ENCODE measurements around the gene BLOC1S4.
"Not testable (repeated sequence)": the region's sequence is repeated elsewhere in the genome, so short reads cannot be mapped to it uniquely, and the experiment has no call there.

BLOC1S4 gene

GRCh38 chr4:6746721-6747293, 30.8 kb downstream of the BLOC1S4 start:
- no peak for DNase-seq

DNA sequence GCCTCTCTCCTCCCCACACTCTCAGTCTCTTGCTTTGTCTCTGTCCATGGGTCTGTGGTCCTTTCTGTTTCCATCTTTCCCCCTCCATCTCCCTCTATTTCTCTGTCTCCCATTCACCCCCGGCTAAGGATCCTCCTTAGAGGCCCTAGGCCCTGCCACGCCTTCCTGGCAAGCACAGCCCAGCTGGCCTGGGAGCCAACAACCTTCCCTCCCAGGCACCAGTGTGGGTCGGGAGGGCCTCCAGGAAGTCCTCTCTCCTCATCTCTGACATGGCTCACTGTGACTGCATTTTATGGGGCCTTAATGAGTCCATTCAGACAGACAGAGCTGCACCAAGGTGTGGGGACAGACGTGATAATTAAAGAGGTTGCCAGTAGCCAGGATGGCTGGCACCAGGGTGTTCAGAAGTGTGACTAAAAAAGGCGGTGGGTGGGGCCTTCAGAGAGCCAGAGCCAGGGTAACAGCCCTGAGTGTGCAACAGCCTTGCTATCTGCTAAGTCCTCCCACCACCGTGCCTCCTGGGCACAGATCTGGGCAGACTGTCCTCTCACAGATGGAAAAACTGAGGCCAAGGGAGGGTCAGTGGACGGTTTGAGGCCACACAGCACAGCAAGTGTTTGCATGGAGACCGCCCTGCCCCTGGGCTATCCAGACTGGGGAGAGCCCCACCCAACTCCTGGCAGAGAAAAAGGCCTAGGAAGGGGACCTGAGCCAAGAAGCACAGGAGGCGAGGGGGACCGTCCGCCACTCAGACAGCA, 31.5 kb downstream of the BLOC1S4 start:
- DNase-seq: no peak

GRCh38 chr4:6748286-6748685, 32.3 kb downstream of the BLOC1S4 start:
- no peak for DNase-seq

GRCh38 chr4:6749340-6750171, 33.6 kb downstream of the BLOC1S4 start:
- DNase-seq: no peak

GRCh38 chr4:6750286-6751221, 34.6 kb downstream of the BLOC1S4 start:
- no peak for DNase-seq

DNA sequence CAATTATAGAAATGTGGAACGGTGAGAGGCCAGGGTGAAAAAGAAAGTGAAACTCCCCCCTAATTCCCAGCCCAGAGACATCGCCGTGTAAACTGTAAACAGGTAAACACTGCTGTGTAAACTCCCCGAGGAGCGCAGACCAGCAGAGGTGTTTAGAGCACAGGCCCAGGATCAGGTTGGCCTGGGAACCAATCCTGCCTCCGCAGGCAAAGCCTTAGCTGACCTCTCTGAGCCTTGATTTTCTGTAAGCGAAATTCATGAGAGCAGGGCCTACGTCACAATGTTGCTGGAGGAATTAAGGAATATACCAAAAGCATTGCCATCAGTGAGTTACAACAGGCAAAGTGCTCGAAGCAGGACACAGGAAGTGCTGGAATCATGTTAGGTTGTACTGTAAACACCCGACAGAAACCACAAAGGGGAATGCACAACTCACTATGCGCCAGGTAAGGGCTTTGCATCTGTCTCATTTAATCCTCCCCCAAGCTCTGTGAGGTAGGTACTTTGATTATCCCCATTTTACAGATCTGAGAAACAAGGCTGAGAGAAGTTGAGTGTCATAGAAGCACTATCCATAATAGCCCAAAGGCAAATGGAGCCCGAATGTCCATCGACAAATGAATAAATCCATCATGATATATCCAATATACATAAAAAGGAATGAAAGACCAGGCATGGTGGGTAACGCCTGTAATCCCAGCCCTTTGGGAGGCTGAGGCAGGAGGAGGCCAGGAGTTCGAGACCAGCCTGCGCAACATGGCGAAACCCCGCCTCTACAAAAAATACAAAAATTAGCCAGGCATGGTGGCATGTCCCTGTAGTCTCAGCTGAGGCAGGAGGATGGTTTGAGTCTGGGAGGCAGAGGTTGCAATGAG, 35.9 kb downstream of the BLOC1S4 start:
- no peak for DNase-seq

- DNase-seq: no peak
Observed at GRCh38 chr4:6752486-6752829, 36.5 kb downstream of the BLOC1S4 start.

DNA sequence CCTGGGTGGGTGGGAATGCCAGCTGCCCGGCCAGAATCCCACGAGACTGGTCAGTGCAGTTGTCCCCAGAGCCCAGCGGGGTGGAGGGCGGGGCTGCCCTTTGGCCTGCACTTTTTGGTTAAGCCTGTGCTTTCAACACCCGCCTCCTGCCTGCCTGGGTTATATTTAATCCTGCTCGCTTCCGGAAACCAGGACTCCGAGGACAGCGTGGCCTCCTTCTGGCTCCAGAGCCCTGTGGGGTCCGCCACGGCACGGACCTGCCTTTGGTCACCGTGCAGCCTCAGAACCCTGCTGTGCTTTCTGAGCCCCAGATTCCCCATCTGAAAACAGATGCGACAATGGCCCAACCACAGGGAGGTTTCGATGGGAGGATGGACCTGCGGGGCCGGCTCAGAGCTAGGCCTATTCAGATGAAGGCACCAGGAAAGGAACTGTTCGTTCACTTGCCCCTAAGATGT, 37.2 kb downstream of the BLOC1S4 start:
- DNase-seq: no peak

DNA sequence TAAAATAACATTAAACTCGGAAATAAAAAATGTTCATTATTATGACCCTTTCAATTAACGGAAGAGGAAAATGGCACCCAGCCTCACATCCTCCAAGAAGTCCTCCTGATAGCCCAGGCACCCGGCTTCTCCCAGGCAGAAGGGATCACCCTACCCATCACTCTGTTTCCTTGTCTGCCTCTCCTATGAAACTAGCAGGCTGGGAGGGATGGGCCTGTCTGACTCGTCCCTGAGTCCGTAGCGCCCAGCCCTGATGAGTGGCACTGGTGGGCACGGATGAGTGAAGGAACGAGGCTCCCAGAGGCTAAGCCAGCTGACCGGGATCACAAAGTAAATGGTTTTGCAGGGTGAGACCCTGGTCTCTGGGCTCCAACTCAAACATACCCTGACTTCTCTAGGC, 37.9 kb downstream of the BLOC1S4 start:
- DNase-seq: no peak

- DNase-seq: no peak
Observed at GRCh38 chr4:6754481-6755087, 38.6 kb downstream of the BLOC1S4 start.

DNA sequence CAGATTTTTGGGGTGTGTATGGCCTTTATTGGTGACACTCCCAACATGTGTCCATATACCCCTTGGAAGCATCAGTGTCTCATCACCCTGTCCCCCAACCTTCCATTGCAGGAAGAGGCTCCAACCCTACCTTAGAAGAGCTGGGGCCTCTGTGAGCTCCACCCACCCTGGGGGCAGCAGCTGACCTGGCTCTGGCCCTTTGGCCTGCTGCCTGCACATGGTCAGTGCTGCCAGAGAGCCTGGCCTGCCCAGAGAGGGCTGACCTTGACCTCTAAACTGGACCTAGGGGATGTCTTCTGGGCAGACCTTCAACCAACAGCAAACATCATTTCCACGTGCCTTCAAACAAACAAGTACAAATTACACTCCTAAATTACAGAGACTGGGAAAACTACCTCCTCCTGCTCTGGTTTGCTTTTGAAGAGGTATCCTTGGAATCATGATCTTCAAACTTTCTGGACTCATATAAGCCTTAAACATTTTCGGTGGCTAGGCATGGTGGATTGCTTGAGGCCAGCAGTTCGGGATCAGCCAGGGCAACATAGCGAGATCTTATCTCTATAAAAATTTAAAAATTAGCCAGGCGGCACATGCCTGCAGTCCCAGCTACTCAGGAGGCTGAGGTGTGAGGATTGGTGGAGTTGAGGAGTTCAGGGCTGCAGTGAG, 39.2 kb downstream of the BLOC1S4 start:
- no peak for DNase-seq

DNA sequence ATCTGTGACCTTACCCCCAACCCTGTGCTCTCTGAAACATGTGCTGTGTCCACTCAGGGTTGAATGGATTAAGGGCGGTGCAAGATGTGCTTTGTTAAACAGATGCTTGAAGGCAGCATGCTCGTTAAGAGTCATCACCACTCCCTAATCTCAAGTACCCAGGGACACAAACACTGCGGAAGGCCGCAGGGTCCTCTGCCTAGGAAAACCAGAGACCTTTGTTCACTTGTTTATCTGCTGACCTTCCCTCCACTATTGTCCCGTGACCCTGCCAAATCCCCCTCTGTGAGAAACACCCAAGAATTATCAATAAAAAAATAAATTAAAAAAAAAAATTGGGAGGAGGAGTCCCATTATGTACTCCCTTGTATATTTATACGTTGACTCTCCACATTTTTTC, 40.4 kb downstream of the BLOC1S4 start:
- not testable (repeated sequence) for DNase-seq

- no peak for DNase-seq
Observed at GRCh38 chr4:6758728-6759127, 42.8 kb downstream of the BLOC1S4 start.

GRCh38 chr4:6760865-6761264, 44.9 kb downstream of the BLOC1S4 start:
- no peak for DNase-seq

DNA sequence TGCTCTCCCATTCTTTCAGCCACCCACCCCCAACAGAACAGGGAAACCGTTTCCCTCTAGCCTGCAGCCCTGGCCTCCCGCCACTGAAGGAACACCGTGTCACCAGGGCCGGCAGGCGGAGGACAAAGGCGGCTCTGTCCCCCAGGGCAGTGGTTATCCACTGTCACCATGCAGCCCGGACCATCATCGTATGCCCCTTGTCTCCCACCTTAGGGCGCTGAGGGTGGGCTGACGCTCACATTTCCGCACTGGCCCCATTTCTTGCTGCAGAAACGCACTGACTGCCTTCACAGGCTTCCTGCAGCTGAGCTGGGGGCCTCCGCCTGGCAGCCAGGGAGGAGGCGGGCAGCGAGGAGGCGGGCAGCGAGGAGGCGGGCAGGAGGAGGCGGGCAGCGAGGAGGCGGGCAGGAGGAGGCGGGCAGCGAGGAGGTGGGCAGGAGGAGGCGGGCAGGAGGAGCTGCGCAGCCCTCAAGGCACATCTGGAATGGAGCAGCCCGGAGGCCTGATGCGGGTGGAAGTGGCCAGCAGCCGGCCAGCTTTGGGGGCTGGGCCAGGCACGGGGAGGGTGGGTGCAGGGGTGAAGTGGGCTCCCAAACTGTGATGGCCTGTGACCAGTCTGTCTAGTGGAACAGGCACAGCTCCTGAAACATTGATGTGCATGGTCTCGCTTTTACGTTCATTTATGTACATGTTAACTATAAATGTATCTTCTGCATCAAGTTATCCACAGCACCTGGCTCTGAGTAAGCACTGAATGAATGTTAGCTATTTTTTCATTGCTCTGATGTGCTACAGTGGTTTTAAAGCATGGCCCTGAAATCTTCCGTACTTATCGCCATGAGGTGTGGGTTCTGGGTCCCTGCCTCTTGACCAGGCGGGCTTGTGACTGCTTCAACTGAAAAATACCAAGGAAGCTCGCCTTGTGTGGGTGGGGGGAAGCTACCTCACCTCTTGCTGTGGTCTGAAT, 46.0 kb downstream of the BLOC1S4 start:
- no peak for DNase-seq

DNA sequence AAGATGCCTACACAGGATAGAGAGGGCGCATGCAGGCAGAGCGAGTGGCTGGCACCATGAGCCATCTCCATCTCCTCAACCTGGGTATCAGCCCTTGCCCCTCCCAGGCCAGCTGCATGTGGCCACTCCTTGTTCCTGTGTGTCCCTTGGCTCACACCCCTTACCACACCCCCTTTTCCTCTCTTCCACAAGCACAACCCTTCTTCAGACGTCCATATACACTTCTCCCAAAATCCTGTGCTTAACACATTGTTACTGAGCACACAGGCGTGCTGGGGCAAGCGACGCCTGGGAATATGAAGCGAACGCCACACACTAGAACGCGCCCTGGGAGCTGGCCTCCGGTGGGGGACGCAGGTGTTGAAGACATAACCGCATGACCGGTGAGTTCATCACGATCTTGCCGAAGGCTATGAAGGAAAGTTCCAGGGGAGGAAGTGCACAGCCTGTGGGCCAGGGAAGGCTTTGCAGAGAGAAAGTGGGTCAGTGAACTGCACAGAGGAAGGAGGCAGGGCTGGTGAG, 47.4 kb downstream of the BLOC1S4 start:
- DNase-seq: no peak

GRCh38 chr4:6764976-6765620, 49.1 kb downstream of the BLOC1S4 start:
- no peak for DNase-seq

GRCh38 chr4:6765703-6766102, 49.7 kb downstream of the BLOC1S4 start:
- no peak for DNase-seq

Data from fibroblast of upper back skin (primary cell).